ENCODE data around the gene MCRIP1.

The MCRIP1 gene

DNA sequence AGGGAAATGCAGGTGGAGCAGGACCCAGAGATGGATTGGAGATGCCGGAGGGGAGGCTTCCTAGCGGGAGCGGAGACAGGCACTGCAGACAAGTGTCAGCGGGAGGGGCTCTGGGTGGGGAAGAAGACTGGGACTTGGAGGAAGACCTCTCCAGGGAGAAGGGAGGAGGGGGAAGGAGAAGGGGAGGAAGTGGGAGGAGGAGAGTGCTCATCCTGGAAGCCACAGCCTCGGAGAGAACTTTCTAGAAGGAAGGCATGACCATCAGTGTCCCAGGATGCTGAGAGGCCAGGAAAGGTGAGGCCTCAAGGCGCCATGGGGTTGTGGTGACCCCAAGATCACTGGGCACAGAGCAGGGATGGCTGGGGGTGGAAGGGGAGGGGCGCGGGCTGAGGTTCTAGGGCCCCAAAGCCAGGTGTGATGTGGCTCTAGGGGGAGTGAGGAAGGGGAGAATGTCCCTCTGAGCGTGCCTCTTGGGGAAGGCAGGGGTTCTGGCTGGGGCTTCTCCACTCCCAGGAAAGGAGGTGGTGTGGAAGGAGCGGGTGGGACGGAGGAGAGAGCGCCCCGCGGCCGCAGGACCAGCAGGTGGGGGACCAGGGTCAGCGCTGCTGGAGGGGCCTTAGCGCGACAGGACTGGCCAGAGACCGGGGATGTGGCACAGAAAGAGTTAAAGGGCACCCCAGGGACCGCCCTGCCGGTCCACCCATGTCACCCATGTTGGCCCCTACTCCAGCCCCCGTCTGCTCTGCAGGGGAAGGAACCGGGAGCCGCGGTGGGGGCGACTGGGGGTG, 30.0 kb downstream of the MCRIP1 start:
- no peak for DNase-seq

GRCh38 chr17:81802048-81802758, 30.9 kb downstream of the MCRIP1 start:
- no peak for DNase-seq

DNA sequence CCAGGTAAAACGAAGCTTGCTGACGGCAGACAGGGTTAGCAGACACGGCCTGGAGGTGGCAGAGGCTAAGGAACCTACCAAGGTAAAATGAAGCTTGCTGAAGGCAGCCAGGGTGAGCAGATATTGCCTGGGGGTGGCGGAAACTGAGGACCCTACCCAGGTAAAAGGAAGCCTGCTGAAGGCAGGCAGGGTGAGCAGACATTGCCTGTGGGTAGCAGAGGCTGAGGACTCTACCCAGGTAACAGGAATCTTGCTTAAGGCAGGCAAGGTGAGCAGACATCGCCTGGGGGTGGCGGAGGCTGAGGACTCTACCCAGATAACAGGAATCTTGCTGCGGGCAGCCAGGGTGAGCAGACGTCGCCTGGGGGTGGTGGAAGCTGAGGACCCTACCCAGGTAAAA, 31.8 kb downstream of the MCRIP1 start:
- DNase-seq: no peak

GRCh38 chr17:81794509-81794908, 38.6 kb downstream of the MCRIP1 start:
- DNase-seq: no peak

GRCh38 chr17:81794074-81794476, 39.0 kb downstream of the MCRIP1 start:
- no peak for DNase-seq

- DNase-seq: no peak
These were observed 40.1 kb downstream of the MCRIP1 start for GRCh38 chr17:81792675-81793615.
